ENCODE measurements around the gene PADI1.

The PADI1 gene

GRCh38 chr1:17289721-17290120 lies 84.8 kb downstream of the PADI1 start:
- H3K36me3 ChIP-seq (ENCODE audit: control insufficient read depth, insufficient read depth, low read length), result no peaks in the 10 kb centered on the region
- H3K9me3 ChIP-seq (ENCODE audit: control insufficient read depth, low read length), result no peaks in the 10 kb centered on the region
- H3K9ac ChIP-seq, result no peak overlapping the region
- no peaks in the 10 kb centered on the region for H3K79me2 ChIP-seq
- no peak overlapping the region for H3K27ac ChIP-seq
- H3K27me3 ChIP-seq (ENCODE audit: control insufficient read depth, insufficient read depth, low read length), result no peaks in the 10 kb centered on the region
- no peaks in the 10 kb centered on the region for H3K4me1 ChIP-seq
- no peak overlapping the region for H2AFZ ChIP-seq
- no peak overlapping the region for H3K4me2 ChIP-seq (ENCODE audit: low read length)
- TF ChIP-seq CTCF (IDR thresholded peaks at IDR 0.05), result no peak
- no peak overlapping the region for H3K4me3 ChIP-seq (ENCODE audit: low read depth, low read length)

GRCh38 chr1:17290553-17290952 lies 85.6 kb downstream of the PADI1 start:
- no peaks in the 10 kb centered on the region for H3K27me3 ChIP-seq (ENCODE audit: control insufficient read depth, insufficient read depth, low read length)
- H3K36me3 ChIP-seq (ENCODE audit: control insufficient read depth, insufficient read depth, low read length), result no peaks in the 10 kb centered on the region
- no peak overlapping the region for H3K9ac ChIP-seq

GRCh38 chr1:17292299-17293160 lies 87.6 kb downstream of the PADI1 start:
- no peak overlapping the region for H3K27ac ChIP-seq
- H3K4me1 ChIP-seq, result no peaks in the 10 kb centered on the region
- H2AFZ ChIP-seq, result no peak overlapping the region
- no peak overlapping the region for H3K4me3 ChIP-seq (ENCODE audit: low read depth, low read length)
- TF ChIP-seq CTCF (IDR thresholded peaks at IDR 0.05), result no peak
- H3K27me3 ChIP-seq (ENCODE audit: control insufficient read depth, insufficient read depth, low read length), result no peaks in the 10 kb centered on the region
- H3K79me2 ChIP-seq, result no peaks in the 10 kb centered on the region
- H3K36me3 ChIP-seq (ENCODE audit: control insufficient read depth, insufficient read depth, low read length), result no peaks in the 10 kb centered on the region
- H3K9me3 ChIP-seq (ENCODE audit: control insufficient read depth, low read length), result no peaks in the 10 kb centered on the region
- no peak overlapping the region for H3K4me2 ChIP-seq (ENCODE audit: low read length)
- H3K9ac ChIP-seq, result no peak overlapping the region

More at GRCh38 chr1:17290553-17290952, 85.6 kb downstream of the PADI1 start:
- Histone ChIP-seq H3K4me1 (no peaks in the 10 kb centered on the region), H3K9me3 (ENCODE audit: control insufficient read depth, low read length) (no peaks in the 10 kb centered on the region), H3K4me3 (ENCODE audit: low read depth, low read length) (no peak overlapping the region), H3K4me2 (ENCODE audit: low read length) (no peak overlapping the region), H3K27ac (no peak overlapping the region), H3K79me2 (no peaks in the 10 kb centered on the region), H2AFZ (no peak overlapping the region)
- no peak for TF ChIP-seq CTCF (IDR thresholded peaks at IDR 0.05)

GRCh38 chr1:17293681-17294425 lies 88.9 kb downstream of the PADI1 start:
- Histone ChIP-seq H2AFZ (no peak overlapping the region), H3K4me3 (ENCODE audit: low read depth, low read length) (no peak overlapping the region), H3K9ac (no peak overlapping the region), H3K27ac (no peak overlapping the region), H3K79me2 (no peaks in the 10 kb centered on the region), H3K36me3 (ENCODE audit: control insufficient read depth, insufficient read depth, low read length) (no peaks in the 10 kb centered on the region), H3K4me1 (no peaks in the 10 kb centered on the region), H3K4me2 (ENCODE audit: low read length) (no peak overlapping the region), H3K9me3 (ENCODE audit: control insufficient read depth, low read length) (no peaks in the 10 kb centered on the region), H3K27me3 (ENCODE audit: control insufficient read depth, insufficient read depth, low read length) (no peaks in the 10 kb centered on the region)
- TF ChIP-seq CTCF (IDR thresholded peaks at IDR 0.05), result no peak
